AML-193 (cell line): ENCODE results near the gene WNT3A.

Experiments used
- DNase-seq, 2 experiments: peaks; one replicate each; lab custom pipeline; 2025; lab: John Stamatoyannopoulos, UW

Gene WNT3A

DNA sequence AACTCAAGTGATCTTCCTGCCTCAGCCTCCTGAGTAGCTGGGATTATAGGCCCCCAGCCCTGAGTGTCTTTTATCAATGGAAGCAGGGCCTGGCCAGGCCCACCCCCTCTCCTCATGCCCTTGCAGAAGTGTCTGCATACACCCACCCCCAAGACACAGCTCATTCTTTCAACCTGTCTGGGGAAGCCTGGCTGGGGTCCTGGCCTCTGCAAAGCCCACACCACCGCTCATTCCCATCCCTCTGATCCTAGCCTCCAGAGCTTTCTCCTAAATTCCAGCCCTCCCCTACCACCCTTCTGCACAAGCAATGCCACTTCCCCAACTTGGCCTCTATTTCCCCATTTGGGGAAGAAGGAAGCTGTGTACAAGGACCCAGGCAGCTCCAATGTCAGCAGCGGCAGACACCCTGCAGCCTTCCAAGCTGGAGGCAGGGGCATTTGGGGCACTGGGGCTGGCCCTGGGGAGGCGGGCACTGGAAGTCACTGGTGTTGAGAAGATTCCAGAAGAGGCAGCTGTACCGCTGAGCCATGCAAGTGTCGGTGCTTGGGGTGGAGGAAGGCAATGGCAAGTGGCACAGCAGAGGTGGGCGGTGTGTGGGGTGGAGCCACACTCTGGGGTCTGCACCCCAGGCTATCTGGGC, 42.0 kb downstream of the WNT3A start:
- DNase-seq = no peak

GRCh38 chr1:228050571-228051231, 43.9 kb downstream of the WNT3A start:
- no peak for DNase-seq

DNA sequence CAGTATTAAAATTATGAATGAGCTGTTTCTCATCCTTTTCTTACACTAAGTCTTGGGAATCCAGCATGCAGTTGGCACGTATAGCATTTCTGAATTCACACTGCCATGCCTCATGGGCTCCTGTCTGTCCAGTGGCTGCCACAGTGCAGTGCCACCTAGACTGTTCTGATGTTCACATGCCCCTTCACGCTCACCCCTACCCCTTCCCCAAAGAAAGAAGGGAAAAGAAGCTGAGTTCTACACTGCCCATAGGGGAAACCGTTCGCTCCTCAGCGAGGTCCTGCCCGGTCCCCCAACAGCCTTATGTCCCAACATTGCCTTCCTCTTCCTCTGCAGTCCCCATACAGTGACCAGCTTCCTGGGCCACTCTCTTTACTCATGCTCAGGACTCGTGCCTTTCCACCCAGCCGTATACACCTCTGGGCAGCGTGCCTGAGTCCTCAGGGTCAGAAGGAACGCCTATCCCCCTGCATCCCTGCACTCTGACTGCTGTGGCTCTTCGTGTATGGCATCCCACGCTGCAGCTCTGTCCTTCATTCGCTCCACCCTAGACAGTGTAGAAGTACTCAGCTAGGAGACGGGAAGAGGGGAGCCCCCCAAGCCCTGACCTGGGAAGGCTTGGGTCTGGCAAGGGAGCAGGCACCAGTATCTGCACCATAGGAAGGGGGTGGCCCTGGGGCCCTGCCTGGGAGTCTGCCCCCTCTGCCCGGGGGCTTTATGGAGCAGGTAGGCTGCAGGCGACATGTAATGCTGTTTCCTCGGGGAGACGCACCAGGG, 51.6 kb downstream of the WNT3A start:
- DNase-seq = no peak

DNA sequence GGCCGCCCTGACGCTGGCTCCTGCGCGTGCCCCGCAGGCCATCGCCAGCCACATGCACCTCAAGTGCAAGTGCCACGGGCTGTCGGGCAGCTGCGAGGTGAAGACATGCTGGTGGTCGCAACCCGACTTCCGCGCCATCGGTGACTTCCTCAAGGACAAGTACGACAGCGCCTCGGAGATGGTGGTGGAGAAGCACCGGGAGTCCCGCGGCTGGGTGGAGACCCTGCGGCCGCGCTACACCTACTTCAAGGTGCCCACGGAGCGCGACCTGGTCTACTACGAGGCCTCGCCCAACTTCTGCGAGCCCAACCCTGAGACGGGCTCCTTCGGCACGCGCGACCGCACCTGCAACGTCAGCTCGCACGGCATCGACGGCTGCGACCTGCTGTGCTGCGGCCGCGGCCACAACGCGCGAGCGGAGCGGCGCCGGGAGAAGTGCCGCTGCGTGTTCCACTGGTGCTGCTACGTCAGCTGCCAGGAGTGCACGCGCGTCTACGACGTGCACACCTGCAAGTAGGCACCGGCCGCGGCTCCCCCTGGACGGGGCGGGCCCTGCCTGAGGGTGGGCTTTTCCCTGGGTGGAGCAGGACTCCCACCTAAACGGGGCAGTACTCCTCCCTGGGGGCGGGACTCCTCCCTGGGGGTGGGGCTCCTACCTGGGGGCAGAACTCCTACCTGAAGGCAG, 52.3 kb downstream of the WNT3A start:
- no peak for DNase-seq

GRCh38 chr1:228059634-228060457, 53.0 kb downstream of the WNT3A start:
- DNase-seq = no peak

DNA sequence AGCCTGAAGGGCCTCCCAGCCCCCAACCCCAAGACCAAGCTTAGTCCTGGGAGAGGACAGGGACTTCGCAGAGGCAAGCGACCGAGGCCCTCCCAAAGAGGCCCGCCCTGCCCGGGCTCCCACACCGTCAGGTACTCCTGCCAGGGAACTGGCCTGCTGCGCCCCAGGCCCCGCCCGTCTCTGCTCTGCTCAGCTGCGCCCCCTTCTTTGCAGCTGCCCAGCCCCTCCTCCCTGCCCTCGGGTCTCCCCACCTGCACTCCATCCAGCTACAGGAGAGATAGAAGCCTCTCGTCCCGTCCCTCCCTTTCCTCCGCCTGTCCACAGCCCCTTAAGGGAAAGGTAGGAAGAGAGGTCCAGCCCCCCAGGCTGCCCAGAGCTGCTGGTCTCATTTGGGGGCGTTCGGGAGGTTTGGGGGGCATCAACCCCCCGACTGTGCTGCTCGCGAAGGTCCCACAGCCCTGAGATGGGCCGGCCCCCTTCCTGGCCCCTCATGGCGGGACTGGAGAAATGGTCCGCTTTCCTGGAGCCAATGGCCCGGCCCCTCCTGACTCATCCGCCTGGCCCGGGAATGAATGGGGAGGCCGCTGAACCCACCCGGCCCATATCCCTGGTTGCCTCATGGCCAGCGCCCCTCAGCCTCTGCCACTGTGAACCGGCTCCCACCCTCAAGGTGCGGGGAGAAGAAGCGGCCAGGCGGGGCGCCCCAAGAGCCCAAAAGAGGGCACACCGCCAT, 53.8 kb downstream of the WNT3A start:
- no peak for DNase-seq

DNA sequence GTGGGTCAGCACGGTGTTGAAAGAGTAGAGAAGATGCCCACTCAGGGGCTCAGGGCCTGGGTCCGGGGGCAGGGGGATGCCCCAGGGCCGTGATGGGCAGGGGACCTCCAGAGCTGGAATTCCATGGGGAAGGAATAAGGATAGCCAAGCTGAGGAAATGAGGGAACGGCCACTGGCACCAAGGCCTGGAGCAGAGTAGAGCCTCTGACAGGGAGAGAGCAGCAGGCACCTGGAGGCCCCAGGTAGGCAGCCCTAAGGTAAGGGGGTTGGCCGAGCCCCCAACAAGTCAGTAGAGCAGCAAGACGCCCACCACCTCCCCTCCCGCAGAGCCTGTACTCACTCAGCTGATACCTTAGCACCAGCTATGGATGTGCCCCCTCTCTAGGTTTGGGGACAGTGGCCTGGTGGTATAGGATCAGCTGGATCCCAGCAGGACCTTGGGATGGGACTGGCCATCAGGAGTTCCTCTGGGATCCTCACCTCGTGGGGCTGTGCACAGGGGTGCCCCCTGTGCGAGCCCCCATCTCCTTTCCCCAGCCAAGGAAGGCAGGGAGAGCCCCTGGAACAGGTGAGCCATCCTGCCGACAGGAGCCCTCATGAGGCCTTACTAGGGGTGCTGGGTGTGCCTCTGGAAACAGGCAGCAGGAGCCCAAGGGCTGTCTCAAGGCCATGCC, 54.8 kb downstream of the WNT3A start:
- DNase-seq = no peak

DNA sequence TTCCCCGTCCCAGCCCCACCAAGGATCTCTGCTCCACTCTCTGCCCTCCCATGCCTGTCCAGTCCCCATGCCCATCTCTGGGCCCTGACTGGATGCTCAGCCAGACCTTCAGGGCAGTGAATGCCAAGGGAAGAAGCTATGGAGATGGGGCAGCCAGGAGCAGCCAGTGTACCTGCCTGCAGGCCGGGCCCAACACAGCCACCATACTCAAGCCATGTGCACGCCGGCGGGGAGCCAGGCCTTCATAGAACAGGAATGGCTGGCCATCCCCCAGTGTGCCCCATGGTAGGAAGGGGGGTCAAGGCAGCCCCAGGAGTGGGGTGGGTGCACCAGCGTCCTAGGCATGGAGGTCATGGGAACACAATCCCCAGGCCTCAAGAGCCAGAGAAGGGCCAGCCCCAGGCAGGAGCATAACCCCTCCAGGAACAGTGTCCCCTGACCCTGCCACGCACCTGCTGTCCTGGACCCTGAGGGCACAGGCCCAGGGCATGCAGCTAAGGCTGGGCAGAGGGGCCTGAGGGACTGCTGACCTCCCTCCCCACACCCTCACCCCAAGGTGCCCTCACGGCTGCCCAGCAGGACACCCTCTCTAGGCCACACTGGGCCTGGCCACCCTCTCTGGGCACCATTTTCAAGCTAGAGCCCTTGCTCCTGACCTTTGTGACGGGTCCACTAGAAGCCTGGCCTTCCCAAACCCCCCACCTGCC, 55.4 kb downstream of the WNT3A start:
- no peak for DNase-seq

- no peak for DNase-seq
These were observed 56.0 kb downstream of the WNT3A start for GRCh38 chr1:228062812-228063211.

GRCh38 chr1:228063251-228064191, 56.7 kb downstream of the WNT3A start:
- no peak for DNase-seq

DNA sequence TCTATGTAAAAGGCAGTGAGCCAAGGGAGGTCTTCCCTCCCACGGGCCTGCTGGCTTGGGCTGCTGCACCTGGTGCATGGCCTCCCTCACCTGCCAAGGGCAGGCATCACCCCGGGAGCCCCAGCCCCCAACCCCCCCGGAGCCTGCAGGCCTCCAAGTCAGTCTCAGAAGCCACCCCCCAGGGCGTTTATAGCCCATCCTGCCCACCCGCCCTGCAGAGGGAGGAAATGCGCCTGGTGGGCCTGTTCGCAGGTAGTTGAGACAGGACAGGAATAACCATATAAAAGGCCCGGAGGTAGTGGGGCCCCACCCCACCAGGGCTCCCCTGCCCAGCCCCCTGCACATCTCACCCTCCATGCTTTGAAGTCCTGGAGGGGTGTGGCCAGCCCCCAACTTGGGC, 57.5 kb downstream of the WNT3A start:
- DNase-seq = no peak

DNA sequence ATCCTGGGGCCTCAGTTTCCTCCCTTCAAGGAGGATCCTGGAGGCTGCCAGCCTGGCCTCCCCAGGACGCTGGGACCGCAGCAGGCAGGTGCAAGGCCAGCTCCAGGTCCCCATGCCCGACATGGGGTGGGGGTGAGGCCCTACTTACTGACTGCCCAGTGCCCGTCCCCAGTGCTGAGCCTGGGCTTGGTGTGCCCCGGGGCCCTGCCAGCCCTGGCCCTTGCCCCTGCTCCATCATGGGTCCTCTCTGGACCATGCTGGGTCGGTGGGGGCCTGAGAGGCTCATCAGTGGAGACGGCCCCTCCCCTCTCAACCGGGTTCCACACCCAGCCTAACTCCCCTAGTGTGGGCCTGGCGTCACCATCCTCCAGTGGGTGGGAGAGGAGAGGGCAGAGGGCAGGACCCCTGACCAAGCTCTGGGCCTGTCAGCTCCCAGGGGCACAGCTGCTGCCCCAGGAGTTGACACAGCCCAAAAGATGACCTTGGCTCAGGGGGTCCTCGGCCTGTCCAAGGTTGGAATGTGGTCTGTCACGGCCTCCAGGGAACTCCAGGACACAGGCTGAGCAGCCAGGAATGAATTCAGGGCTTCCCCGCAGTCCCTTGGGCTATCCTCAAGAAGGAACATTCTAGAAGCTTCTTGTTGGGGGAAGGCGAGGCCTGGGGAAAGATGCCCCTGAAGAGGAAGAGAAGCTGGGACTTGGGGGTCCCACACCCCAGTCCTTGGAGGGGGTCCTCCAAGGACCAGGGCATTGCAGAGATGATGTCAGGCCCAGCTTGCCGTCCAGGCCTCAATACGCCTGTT, 58.1 kb downstream of the WNT3A start:
- DNase-seq = no peak

DNA sequence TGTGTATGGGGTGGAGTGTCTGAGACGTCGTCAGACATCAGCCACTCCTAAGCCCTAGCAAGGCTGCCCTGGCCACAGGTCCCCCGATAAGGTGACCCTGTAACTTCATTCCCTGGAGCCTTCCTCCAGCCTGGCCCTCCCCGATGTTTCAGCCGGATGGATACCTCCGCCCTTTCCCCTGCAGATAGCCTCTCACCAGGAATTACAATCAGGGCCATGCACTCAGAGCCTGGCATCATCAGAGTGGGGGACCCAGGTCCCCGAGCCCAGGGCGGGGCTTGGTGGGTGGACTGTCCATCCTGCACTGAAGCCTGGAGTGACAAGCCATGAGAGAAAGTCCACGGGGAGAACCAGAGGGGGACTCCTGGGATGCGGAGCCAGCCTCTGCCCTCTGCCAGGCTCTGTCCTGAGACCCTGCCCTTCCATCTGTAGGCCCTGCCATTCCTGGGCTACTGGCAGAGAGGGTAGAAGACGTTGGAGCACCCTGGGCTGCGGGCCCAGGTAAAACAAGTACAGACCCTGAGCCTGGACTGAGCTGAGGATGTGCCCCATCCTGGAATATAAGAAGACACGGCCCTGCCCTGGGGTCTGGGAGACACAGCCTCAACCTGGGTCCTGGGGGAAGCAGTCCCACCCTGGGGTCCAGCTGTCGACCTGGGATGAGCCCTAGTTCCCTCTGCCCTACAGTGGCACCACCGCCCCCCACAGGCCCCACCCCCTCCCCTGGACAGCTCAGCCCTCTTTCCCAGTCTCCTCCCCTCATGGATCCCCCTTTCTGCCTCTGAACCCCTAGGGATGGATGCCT, 58.9 kb downstream of the WNT3A start:
- no peak for DNase-seq

DNA sequence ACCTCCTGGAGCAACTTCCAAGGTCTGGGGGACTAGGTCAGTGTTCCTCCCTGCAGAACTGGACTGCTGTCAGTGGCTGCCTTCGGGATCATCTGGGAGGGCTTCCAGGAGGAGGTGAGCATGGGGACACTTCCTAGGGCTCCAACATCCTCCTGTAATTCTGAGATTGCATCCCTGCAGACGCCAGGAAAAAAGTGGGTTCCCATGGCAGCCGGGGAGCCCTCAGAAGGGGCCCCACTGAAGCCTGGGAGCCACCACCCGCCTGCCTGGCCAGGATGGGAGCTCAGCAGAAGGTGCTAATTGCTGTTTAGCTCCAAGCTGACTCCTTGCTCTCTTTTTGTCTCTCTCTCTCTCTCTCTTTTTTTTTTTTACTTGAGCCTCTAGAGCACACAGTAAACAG, 59.6 kb downstream of the WNT3A start:
- no peak for DNase-seq

DNA sequence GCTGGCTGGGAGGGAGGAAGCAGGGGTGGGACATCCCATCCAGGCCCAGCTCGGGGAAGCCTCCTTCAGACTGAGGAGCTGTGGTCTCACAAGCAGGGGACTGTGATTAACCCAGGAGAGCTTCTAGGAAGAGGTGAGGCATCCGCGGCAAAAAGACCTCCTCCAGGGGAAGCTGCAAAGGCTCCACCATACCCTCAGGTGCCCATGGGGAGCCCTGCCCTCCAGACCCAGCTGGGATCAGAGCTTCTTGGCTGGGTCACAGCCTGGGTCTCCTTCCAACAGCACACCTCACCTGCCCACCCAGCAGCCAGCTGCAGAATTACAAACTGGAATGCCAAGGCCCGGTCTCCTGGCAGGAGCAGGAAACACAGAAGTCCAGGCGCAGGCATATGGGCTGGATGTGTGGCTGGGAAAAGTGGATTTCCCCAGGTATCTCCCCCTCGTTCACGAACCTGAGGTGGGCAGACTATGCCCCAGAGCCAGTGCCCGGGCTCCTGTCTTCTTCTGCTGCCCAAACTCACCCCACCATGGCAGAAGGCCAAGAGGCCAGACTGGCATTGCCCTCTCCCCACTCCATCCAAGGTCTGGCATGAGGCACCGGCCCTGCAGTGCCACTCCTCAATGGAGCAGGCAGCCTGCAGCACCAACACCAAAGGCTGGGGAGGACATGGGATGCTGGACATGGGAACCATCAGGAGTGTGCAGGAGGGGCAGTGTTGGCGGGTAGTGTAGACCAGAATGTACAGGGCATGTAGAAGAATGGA, 60.3 kb downstream of the WNT3A start:
- no peak for DNase-seq

DNA sequence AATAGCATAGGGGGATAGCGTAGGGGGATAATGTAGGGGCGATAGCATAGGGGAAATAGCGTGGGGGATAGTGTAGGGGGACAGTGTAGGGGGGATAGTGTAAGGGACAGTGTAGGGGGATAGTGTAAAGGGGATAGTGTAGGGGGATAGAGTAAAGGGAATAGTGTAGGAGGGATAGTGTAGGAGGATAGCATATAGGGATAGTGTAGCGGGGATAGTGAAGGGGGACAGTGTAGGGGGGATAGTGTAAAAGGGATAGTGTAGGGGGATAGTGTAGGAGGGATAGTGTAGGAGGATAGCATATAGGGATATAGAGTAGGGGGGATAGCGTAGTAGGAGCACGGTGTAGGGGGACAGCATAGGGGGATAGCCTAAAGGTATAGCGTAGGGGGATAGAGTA, 61.6 kb downstream of the WNT3A start:
- DNase-seq = no peak
